GM13976 (cell line): ENCODE data around the gene SLC38A1.

Experiments
- DNase-seq: peaks from one replicate; pipeline ENCODE4 v3.0.0; 2012; ENCODE audit warnings: low spot score
- CTCF ChIP-seq: IDR thresholded peaks from 2 replicates; pipeline ENCODE4 v1.5.1; 2012; ENCODE audit warnings: borderline replicate concordance, mild to moderate bottlenecking; ENCODE audit not compliant: insufficient read depth; ENCODE audit errors: extremely low read depth, missing control alignments, control extremely low read depth
- in situ Hi-C: fragments of 300-500 bp; cut with MboI; formaldehyde crosslinking; loops from one replicate; pipeline ENCODE4 v1.12.0; 2022; ENCODE audit warnings: low sequenced_read_pairs, mixed read lengths, inconsistent platforms; ENCODE audit not compliant: unreplicated experiment

SLC38A1 gene

GRCh38 chr12:46152456-46152855, 116.4 kb downstream of the SLC38A1 start:
- no peak for TF ChIP-seq CTCF
- in situ Hi-C loops: loop anchor here (25.0 kb wide), 1 partner anchor 210 kb away; the partner anchor contains the start of gene SLC38A2
- no peak for DNase-seq

DNA sequence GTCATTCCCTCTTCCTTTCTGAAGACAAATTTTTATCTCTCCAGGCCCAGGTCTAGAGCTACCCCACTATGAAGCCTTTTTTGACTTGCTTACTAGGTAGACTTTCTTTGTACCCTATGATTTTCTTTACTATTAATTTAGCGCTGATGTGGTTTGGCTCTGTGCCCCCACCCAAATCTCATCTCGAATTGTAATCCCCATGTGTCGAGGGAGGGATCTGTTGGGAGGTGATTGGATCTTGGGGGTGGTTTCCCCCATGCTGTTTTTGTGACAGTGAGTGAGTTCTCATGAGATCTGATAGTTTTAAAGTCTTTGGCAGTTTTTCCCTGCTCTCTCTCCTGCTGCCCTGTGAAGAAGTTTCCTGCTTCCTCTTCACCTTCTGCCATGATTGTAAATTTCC, 118.1 kb downstream of the SLC38A1 start:
- in situ Hi-C loops: loop anchor here (25.0 kb wide), 1 partner anchor 212 kb away; the partner anchor contains the start of gene SLC38A2
- no peak for TF ChIP-seq CTCF
- DNase-seq: no peak

DNA sequence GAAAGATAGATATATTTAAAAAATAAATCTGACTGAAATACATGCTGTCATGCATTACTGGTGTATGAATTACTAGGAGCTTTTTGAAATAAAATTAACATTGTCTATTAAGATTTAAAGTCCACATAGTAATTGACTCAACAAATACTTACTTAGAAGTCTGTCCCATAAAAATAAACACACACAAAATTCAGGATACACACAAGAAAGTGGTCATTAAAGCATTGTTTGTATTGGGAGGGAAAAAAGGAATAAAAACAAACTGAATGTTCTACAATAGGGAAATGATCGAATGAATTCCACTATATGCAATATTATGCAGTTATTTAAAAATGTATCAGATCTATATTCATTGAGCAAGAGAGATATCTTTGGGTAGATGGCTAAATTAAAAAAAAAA, 118.9 kb downstream of the SLC38A1 start:
- TF ChIP-seq CTCF: no peak
- in situ Hi-C loops: loop anchor here (25.0 kb wide), 2 partner anchors 212 to 862 kb away; partner anchors contain the start of gene SLC38A2

GRCh38 chr12:46149079-46149464, 119.8 kb downstream of the SLC38A1 start:
- in situ Hi-C loops: loop anchor here (25.0 kb wide), 1 partner anchor 863 kb away; no protein-coding TSS in a partner anchor
- TF ChIP-seq CTCF: no peak
- no peak for DNase-seq

More for the DNA sequence above, 118.9 kb downstream of the SLC38A1 start:
- no peak for DNase-seq

DNA sequence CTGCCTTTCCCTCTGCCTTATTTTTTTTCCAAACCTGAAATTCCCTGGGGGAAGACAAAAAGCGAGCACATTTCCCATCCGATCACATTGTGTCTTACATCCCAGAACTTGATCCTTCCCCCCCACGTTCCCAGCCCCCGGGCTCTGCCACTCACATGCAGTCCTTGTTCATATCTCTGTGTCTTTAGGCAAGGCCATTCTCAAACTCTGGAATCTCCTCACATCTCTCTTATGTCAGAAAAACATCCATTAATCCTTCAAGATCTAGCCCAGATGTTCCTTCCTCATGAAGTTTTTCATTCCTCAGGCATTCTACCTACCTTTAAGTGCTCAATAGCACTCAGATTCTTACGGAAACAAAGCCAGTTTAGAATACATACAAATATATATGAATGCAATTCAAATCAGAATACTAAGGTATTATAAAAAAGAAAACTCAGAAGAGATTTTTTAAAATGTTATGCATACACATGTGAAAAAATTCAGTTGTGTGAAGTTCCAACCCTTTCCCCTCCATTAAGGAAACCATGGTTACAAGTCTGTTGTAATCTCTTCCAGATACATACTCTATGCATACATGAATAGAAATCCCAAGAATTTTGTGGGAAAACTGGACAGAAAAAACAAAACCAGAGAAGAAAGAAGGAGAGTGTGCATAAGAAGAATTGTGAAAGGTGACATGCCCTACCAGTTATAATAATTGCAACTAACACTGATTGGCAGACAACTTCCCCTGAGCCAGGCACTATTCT, 120.3 kb downstream of the SLC38A1 start:
- no peak for TF ChIP-seq CTCF
- in situ Hi-C loops: loop anchor here (25.0 kb wide), 1 partner anchor 864 kb away; no protein-coding TSS in a partner anchor

DNA sequence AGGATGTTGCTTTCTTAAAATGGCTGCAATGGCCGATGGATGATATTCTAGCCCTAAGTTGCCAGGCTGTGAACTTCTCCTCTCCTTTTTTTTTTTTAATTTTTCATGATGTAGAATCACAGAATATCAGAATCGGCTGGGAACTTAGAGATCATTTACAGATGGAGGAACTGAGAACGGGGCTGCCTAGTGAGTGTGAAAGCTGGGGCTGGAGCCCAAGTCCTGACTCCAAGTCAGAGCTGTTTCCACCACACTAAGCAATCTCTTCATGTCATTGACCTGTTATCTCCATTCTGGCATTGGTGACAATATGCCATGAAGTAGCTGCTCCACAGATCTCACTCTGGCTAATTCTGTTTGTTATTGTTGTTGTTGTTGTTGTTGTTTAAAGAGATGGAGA, 121.7 kb downstream of the SLC38A1 start:
- in situ Hi-C loops: loop anchor here (25.0 kb wide), 1 partner anchor 865 kb away; no protein-coding TSS in a partner anchor
- no peak for TF ChIP-seq CTCF
- DNase-seq: no peak

More for the DNA sequence above, 120.3 kb downstream of the SLC38A1 start:
- no peak for DNase-seq

- in situ Hi-C loops: loop anchor here (25.0 kb wide), 1 partner anchor 866 kb away; no protein-coding TSS in a partner anchor
- no peak for TF ChIP-seq CTCF
- no peak for DNase-seq
These were observed 123.0 kb downstream of the SLC38A1 start for GRCh38 chr12:46145881-46146280.
